ENCODE measurements around the gene TTC34. TPM values are rescaled to one million over a fixed set of nuclear protein-coding genes. Genes with fewer than 3 reads are reported as not detected.

Gene TTC34
- total and polyA plus RNA-seq, 2 of the 13 experiments (the other 11 are each of a cell fraction or from before 2014, with no cell fraction given), result 0.07 to 0.11 TPM

GRCh38 chr1:2587071-2587859, 214.2 kb downstream of the TTC34 start (continued):
- TF ChIP-seq KMT2A (CRISPR knock-in tag; IDR thresholded peaks at IDR 0.05) (peak; percentile 40; the same call in 1 of the 2 replicates), CTCF (CRISPR knock-in tag; IDR thresholded peaks at IDR 0.05) (no peak), HIVEP1 (CRISPR knock-in tag; IDR thresholded peaks at IDR 0.05) (0 out of 2 replicates have a peak, but pooled peaks have one; percentile 24), CENPT (CRISPR knock-in tag; IDR thresholded peaks at IDR 0.05; ENCODE audit: low read depth) (no peak), ZNF552 (CRISPR knock-in tag; IDR thresholded peaks at IDR 0.05; ENCODE audit: borderline replicate concordance) (no peak; the same call in 1 of the 2 replicates), YEATS4 (CRISPR knock-in tag; IDR thresholded peaks at IDR 0.05; ENCODE audit: borderline replicate concordance) (peak; percentile 35; the same call in 1 of the 2 replicates), ZNF513 (CRISPR knock-in tag; conservative IDR thresholded peaks at IDR 0.05) (0 out of 2 replicates have a peak, but pooled peaks have one; percentile 48), PITX1 (CRISPR knock-in tag; IDR thresholded peaks at IDR 0.05) (no peak; the same call in 1 of the 2 replicates), MAF1 (CRISPR knock-in tag; IDR thresholded peaks at IDR 0.05; ENCODE audit: borderline replicate concordance) (peak; percentile 62; the same call in 1 of the 2 replicates), ZBTB25 (CRISPR knock-in tag; IDR thresholded peaks at IDR 0.05) (no peak), ZNF572 (CRISPR knock-in tag; IDR thresholded peaks at IDR 0.05) (0 out of 2 replicates have a peak, but pooled peaks have one; percentile 68), FOXA1 (IDR thresholded peaks at IDR 0.05) (no peak), FOXA1 (CRISPR knock-in tag; IDR thresholded peaks at IDR 0.05) (no peak), ZKSCAN8 (CRISPR knock-in tag; IDR thresholded peaks at IDR 0.05; ENCODE audit: borderline replicate concordance) (no peak), ZNF777 (CRISPR knock-in tag; IDR thresholded peaks at IDR 0.05) (peak; percentile 86)
- TF ChIP-seq, protein P1, sequence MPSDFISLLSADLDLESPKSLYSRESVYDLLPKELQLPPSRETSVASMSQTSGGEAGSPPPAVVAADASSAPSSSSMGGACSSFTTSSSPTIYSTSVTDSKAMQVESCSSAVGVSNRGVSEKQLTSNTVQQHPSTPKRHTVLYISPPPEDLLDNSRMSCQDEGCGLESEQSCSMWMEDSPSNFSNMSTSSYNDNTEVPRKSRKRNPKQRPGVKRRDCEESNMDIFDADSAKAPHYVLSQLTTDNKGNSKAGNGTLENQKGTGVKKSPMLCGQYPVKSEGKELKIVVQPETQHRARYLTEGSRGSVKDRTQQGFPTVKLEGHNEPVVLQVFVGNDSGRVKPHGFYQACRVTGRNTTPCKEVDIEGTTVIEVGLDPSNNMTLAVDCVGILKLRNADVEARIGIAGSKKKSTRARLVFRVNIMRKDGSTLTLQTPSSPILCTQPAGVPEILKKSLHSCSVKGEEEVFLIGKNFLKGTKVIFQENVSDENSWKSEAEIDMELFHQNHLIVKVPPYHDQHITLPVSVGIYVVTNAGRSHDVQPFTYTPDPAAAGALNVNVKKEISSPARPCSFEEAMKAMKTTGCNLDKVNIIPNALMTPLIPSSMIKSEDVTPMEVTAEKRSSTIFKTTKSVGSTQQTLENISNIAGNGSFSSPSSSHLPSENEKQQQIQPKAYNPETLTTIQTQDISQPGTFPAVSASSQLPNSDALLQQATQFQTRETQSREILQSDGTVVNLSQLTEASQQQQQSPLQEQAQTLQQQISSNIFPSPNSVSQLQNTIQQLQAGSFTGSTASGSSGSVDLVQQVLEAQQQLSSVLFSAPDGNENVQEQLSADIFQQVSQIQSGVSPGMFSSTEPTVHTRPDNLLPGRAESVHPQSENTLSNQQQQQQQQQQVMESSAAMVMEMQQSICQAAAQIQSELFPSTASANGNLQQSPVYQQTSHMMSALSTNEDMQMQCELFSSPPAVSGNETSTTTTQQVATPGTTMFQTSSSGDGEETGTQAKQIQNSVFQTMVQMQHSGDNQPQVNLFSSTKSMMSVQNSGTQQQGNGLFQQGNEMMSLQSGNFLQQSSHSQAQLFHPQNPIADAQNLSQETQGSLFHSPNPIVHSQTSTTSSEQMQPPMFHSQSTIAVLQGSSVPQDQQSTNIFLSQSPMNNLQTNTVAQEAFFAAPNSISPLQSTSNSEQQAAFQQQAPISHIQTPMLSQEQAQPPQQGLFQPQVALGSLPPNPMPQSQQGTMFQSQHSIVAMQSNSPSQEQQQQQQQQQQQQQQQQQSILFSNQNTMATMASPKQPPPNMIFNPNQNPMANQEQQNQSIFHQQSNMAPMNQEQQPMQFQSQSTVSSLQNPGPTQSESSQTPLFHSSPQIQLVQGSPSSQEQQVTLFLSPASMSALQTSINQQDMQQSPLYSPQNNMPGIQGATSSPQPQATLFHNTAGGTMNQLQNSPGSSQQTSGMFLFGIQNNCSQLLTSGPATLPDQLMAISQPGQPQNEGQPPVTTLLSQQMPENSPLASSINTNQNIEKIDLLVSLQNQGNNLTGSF (CRISPR knock-in tag; IDR thresholded peaks at IDR 0.05), result peak; percentile 66; the same call in 1 of the 2 replicates
- TF ChIP-seq, protein P2, sequence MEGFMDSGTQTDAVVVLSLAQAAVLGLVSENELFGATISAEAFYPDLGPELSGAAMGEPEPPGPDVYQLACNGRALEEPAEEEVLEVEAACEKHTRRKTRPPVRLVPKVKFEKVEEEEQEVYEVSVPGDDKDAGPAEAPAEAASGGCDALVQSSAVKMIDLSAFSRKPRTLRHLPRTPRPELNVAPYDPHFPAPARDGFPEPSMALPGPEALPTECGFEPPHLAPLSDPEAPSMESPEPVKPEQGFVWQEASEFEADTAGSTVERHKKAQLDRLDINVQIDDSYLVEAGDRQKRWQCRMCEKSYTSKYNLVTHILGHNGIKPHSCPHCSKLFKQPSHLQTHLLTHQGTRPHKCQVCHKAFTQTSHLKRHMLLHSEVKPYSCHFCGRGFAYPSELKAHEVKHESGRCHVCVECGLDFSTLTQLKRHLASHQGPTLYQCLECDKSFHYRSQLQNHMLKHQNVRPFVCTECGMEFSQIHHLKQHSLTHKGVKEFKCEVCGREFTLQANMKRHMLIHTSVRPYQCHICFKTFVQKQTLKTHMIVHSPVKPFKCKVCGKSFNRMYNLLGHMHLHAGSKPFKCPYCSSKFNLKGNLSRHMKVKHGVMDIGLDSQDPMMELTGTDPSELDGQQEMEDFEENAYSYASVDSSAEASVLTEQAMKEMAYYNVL (CRISPR knock-in tag; IDR thresholded peaks at IDR 0.05; ENCODE audit: borderline replicate concordance), result peak; percentile 23; the same call in 1 of the 2 replicates

All from HepG2 (cell line).